Vagina (tissue), 2 donors: ENCODE results near the gene C3.

ENCODE experiments used
- CTCF ChIP-seq, 3 experiments: fragments of 450-650 bp in 2 of 3; fragments of 200-600 bp in 1 of 3; sonication (generic) in 1 of 3; IDR thresholded peaks; one replicate each; pipeline ENCODE4 v1.5.1; 2017 to 2019; ENCODE audit warnings: antibody characterized with exemption in 3 of 3, mild to moderate bottlenecking in 2 of 3, moderate library complexity in 2 of 3
- POLR2A ChIP-seq, 2 donors: fragments of 450-650 bp; IDR thresholded peaks; one replicate each; pipeline ENCODE4 v1.6.1; 2017; ENCODE audit warnings: antibody characterized with exemption in 2 of 2, mild to moderate bottlenecking in 2 of 2, moderate library complexity in 2 of 2
- POLR2AphosphoS5 ChIP-seq, 2 donors: sonication (generic); formaldehyde crosslinking; IDR thresholded peaks; one replicate each; pipeline ENCODE4 v1.9.0; 2017; ENCODE audit warnings: antibody characterized with exemption in 2 of 2, mild to moderate bottlenecking in 2 of 2, low read depth in 1 of 2; ENCODE audit not compliant: insufficient read depth in 1 of 2

- TF ChIP-seq CTCF (IDR thresholded peaks at IDR 0.05) (no peak), POLR2A (IDR thresholded peaks at IDR 0.05) (no peak), POLR2AphosphoS5 (IDR thresholded peaks at IDR 0.05; ENCODE audit: insufficient read depth in 1 of 2, low read depth in 1 of 2) (no peak)
These were observed 33.8 kb downstream of the C3 start for GRCh38 chr19:6686628-6686975.
